NCI-H526 (cell line): Measurements from ENCODE around the gene GTPBP3.

Experiments used
- DNase-seq, 2 experiments: peaks; one replicate each; lab custom pipeline; 2025; lab: John Stamatoyannopoulos, UW

Gene GTPBP3

DNA sequence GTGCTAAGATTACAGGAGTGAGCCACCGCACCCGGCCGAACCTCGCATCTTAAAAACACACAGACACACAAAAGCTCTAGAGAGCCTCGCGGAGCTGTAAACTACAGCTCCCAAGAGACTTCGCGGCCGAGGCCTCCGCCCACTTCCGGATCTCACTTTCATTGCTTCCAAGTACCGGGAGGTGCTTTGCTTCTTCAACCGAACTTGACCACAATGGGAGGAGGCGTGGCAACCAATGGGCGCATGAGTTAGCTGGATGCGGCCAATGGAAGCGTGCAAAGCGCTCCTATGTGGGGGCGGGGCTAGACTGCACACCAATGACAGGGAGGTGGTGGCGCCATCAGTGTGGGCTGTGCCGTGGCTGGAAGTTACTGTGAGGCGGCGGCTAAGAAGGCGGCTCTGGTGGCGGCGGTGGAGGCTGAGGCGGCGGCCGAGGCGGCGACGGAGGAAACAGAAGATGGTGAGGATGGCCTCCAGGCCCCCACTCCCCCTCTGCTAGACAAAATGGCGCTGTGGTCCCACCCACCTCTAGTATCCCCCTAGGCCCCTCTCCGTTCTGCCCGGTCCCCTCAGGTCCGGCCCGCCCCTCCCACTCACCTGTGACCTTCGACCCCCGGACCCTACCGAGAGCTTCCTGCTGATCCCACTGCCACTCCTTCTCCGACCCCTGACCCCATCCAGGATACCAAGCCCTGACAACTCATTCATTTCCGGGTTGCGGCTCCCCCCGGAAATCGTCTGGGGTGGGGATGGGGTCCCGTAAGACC is 28.0 kb upstream of the GTPBP3 start, which contains the start of gene DDA1:
Gene DDA1 (plus strand): TSS at position 366 of the 767 bp plus-strand sequence. CDS start 92 bp downstream, at position 458.
- DNase-seq = peak; percentile 97 to 99

DNA sequence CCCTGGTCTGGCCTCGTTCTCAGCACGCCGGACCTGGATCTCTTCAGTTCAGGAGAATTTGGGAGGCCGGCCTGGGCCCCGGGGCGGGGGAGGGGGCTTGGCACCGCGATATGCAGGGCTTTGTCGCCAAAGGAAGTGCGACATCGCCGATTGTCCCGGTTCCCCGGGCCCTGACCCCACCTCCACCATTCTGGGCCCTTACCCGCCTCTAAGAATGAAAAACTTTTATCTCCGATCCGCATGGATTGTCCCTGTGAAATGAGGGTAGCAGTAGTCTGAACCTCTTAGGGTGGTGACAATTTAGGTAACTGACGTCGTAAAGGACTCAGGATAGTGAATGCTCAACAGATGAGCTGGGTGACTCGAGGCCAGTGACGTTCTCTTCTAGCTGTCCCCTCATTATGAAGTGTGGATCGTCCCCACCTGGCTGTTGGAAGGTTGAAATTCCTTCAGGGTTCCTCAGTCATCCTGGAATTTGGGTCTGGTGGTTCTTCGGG is 27.3 kb upstream of the GTPBP3 start:
- no peak for DNase-seq

DNA sequence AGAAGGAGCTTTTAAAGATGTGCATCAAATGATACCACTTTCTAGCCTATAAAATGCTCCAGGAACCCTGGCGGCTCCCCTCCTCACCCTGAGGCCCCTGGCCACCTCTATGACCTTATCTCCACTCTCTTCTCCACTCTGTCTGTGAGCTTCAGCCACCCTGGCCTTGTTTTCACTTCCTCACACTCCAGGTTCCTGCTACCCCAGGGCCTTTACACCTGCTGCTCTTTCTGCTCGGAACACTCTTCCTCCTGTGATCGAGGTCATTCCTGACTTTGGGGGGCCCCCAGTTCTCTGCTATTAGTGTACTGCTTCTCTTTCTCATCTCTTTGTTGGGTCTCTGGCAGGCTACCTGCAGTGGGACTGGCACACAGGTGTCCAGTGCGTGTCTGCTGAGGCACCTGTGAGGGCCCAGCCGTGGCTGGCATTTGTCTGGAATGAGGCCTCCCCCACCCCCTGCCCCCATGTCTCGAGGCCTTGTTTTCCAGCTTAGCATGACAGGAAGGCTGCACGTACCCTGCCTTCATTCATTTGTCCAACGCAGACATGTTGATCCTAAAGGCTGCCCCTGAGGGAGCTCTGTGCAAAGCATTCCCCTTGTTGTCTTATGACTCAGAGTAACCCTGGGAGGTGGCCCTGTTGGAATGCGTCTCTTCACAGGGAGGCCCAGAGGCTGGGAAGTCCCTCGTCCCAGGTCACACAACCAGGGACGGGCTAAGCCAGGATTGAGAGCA is 25.7 kb upstream of the GTPBP3 start:
- DNase-seq = no peak

- no peak for DNase-seq
These were observed 24.9 kb upstream of the GTPBP3 start for GRCh38 chr19:17312189-17313113.

DNA sequence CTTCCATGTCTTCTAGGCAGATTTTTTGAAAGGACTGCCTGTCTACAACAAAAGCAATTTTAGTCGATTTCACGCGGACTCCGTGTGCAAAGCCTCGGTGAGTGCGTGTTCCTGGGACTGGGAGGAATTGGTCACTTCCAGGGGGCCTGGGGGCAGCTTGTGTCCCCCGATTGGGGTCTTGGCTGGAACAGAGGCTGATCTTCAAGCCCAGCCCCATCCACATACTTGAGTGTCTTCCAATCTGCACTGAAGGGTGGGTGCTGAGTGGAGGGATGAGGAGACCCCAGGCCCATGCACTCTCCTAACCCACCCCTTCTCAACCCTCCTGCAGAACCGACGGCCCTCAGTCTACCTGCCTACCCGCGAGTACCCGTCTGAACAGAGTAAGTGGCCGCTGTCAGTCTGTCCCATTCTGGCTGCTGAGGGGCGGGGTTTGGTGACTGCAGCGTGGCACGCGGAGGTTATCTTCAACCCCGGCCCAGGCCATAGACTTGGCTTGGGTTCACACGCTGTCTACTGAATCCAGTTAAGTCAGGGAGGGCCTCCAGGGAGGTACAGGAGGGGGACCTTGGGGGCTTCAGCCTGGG is 23.3 kb upstream of the GTPBP3 start:
- DNase-seq = no peak

DNA sequence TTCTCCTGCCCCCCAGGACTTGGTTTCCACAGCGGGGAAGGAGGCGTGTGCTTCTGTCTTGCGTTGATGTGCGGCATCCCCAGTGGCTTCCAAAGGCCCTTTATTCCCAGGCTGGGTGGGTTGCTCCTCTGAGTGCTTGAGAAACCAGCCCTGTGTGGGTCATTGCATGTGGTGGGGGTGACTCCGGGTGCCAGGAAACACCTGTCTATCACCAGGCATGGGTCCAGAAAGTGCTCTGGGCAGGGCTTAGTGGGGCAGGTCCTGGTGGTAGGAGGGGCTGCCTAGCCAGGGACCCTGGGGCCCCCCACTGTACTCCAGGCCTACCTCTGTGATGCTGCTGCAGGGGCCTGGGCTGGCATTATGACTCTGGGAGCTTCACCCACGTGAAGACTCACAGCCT is 18.4 kb upstream of the GTPBP3 start:
- no peak for DNase-seq

GRCh38 chr19:17319473-17320238 is 17.7 kb upstream of the GTPBP3 start:
- DNase-seq = no peak

DNA sequence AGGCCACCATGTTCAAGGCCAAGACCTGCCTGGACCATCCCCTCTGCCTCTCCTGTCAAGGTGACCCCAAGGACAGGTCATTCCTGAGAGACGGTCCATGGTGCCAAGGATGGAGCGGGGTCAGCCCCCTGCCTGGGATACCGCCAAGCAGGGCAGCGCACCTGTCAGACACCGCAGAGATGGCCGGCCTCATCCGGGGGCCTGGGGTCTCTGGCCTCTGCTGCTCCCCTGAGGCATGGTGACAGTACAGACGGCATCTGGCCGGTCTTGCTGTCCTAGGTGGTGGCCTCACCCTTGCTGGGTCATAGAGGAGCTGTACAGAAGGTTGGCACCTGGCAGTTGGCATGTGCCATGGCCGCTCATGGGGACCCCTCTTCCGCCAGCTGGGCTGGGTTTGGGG is 16.9 kb upstream of the GTPBP3 start:
- DNase-seq = no peak

GRCh38 chr19:17321655-17322489 is 15.5 kb upstream of the GTPBP3 start:
- no peak for DNase-seq

DNA sequence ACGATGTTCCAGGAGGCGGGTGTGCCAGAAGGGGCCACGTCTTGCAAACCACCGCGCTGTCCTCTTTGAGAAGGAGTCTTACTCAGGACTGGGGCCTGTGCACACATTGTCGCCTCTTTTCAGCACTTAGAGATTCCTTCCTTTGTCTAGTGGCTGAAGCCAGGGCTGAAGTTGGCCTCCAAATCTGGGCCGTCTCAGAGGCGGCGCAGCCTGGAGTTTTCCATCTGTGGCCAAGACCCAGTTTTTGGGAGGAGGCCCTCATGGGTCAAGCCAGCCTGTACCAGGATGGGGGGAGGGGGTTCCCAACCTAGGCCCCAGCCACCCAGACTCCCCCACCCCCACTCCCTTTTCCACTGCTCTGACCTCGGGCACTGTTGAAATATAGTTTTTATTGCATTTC is 14.5 kb upstream of the GTPBP3 start:
- DNase-seq = no peak

- no peak for DNase-seq
These were observed 13.9 kb upstream of the GTPBP3 start for GRCh38 chr19:17323300-17323963.

DNA sequence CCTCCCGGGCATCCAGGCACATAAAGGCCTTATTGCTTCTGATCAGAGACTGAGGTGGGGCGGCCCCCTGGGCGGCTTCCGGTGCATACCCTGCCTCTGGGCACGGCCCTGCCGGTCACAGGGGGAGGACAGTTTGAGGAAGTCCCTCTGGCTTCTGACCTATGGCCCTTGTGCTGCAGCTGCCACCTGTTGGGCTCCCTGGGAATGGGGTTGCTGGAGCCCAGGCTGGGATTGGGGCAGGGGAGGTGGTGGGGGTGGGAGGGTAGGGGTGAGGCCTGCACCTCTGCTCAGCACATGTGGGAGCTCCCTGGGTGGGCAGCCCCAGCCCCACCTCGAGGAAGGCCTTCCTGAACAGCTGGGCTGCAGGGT is 13.4 kb upstream of the GTPBP3 start:
- no peak for DNase-seq

GRCh38 chr19:17324357-17325114 is 12.8 kb upstream of the GTPBP3 start:
- DNase-seq = no peak

DNA sequence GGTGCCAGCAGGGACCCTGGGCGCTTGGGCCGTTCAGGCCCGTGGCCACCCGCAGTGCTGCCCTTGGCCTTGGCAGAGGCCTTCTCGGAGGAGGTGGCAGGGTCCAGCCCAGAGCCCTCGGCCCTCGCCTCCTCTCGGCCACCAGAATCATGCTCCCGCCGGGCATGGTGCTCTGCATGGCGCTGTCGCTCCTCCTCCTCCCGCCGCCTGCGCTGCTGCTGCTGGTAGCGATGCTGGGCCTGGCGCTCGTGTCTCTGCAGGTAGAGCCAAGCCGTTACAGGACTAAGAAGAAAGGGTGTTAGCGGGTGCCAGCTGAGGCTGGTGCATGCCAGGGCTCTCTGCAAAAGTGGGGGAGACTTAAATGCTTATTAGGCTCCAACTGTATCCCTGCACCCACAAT is 12.2 kb upstream of the GTPBP3 start:
- no peak for DNase-seq

- DNase-seq = no peak
These were observed 11.3 kb upstream of the GTPBP3 start for GRCh38 chr19:17325881-17326594.

DNA sequence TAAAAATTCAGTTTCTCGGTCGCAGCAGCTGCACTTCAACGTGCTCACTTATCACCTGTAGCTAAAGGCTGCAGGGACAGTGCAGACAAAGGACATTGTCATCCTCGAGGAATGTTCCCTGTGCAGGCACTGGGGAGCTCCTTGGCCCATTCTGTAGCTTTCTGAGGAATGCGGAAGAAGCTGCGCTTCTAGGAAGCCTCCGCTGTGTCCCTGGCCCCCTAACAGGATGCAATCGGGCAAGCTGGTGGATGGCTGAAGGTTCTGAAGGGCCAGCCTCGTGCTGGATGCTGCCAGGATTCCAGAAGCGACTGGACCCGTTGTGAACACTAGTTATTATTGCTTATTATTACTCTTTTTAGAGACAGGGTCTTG is 10.8 kb upstream of the GTPBP3 start:
- no peak for DNase-seq

DNA sequence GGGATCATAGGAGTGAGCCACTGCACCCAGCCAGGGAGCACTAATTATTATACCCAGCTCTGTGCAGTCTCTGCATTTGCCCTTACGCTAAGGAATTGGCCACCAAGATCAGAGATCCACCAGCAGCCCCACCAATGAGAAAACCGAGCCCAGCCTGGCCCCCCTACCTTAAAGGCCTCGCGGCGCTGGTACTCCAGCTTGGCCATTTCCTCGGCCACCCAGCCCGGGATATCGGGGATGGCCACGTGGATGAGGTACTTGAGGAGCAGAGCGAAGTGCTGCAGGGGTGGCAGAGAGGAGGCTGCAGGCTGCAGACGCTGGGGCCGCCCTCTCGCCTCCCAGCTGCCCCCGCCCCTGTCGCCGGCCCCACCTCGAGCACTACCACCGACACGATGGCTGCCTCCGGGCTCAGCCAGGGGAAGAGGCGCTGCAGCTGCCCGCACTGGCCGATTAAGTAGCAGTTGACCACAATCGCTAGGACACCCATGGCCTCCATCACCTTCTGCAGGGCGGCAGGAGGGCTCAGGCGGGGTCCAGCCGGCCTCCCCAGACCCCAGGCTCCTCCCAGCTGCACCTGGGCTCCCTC is 10.2 kb upstream of the GTPBP3 start:
- DNase-seq = no peak
